Measurements from ENCODE around the gene TEX29. TPM values are rescaled to one million over a fixed set of nuclear protein-coding genes. Genes with fewer than 3 reads are reported as not detected.

The TEX29 gene
- polyA plus RNA-seq, 10 donors = 0.27 to 0.58 (median 0.34) TPM; not detected in 3

DNA sequence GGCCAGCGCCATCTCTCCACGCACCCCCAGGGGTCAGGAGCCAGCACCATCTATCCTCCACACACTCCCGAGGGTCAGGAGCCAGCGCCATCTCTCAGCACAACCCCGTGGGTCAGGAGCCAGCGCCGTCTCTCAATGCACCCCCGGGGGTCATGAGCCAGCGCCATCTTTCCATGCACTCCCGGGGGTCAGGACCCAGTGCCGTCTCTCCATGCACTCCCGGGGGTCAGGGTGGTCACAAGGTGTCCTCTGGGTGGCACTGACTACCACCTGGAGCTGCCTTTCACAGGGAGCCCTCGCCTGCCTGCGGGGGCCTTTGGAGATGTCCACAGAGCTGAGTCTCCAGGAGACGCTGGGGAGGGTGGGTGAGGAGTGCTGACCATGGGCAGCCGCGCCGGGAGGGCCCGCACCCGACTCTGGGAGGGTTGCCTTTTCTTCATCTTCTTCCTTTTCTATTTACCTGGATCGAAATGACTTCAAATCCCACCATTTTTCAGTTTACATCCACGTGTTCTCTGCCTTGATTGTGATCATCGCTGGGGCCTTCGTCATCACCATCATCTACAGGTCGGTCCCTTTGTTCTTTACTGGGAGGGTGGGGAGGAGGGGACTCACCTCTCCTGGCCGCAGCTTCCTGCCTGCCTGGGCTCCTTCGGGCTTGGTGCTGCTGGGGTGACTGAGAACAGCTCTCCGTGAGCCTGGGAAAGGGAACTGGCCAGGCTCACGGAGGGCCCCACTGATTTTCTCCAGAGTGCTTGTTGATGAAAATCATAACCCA is 19.1 kb downstream of the TEX29 start:
- DNase-seq = no peak

DNA sequence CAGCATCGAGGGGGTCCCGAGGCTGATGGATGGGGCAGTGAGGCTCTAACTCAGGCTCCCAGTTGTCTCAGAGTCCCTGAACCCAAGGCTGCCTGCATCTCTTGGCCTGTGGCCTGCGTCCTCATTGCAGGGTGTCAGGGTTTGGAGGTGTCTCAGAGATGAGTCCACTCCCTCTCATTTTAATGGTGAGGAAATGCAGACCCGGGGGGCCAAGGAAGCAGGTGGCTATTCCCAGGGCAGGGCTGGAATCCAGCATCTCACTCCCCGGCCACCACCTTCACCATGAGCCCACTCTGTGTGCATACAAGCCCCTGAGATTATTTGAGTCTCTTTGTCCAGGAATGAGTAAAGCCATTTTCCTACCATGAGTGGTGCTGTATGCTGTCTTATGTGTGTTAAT is 21.4 kb downstream of the TEX29 start:
- DNase-seq = no peak

DNA sequence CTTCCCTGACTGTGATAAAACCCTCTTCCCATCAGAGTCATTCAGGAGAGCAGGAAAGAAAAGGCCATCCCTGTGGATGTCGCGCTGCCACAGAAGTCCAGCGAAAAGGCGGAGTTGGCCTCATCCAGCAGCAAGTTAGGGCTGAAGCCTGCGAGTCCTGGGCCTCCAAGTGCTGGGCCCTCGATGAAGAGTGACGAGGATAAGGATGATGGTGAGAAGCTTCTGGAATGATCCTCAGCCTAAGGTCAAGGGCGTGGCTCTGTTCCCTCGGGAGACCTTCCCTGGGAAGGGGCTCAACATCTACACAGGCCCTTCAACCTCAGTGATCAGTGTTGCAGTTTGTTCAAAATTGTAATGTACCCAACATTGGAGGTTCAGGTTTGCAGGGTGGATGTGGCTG is 22.3 kb downstream of the TEX29 start:
- no peak for DNase-seq

DNA sequence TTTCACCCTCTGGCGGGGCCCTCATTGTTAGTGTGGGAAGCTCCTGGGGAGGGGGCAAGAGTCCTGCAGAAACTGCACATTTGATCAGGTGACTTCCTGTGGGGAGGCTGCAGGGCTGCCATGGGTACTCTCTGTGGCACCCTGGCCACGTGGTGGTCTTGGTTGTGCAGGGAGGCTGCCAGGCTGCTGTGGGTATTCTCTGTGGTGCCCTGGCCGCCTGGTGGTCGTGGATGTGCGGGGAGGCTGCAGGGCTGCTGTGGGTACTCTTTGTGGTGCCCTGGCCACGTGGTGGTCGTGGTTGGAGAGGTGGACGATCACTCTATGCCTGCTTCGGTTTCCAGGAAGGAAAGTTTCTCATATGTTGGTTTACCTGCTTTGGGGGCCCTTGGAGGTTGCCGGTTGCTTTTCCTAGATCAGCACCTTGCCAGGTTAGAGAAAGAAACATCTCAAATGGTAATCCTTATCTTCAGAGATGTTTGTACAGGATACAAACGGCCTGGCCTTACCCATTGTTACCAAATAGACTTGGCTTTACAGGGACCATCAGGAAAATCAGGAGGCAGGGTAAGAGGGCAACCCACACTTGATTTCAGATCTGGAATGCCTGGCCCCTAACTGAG is 22.9 kb downstream of the TEX29 start:
- DNase-seq = no peak

DNA sequence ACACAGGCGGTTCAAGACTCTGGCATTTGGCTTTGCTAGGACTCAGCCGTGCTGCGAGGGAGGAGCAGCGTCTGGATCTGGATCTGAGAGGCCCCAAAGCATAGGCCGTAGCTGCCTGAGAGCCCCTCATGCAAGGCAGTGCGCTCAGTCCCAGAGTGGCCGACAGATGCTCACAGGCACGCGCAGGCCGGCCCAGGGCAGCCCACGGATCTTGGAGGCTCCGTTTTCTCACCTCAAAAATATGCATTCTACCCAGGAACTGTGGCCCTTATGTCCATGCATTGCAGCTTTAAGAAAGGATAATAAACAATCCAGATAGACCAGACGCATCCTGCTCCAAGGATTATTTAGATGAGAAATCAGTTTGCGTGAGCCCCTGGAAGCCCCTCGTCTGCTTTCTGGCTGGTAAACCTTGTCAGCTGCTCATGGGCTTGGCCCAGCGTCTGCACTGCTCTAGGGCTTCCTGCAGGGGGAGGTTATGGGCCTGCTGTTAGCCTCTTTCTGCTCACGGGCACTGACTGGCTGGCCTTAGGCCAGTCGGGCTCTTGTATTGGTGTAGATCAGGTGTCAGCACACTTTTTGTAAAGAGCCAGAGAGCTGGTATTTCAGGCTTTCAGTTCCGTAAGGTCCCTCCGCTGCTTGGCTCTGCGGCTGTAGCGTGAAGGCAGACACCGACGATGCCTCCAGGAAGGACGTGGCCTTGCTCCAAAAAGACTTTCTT is 24.2 kb downstream of the TEX29 start:
- peak; percentile 22 to 50 (median 31) for DNase-seq

DNA sequence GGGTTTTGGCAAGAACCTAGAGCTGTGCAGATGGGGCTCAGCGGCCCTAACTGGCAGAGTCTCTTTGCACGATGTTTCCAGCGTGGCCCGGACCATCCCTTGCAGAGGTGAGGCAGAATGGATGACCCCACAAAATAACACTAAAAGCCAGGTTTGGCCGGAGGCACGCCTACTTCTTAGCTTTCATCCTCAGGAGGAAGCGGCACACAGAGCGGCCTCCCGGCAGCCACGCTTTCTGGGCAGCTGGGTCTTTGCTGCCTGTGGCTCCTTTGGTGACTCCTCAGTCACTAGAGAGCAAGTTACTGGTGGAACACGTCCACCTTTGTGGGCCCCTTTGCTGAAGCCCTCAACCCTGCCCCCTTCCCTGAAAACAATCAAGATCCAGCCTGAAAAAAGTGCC is 25.2 kb downstream of the TEX29 start:
- DNase-seq = no peak

DNA sequence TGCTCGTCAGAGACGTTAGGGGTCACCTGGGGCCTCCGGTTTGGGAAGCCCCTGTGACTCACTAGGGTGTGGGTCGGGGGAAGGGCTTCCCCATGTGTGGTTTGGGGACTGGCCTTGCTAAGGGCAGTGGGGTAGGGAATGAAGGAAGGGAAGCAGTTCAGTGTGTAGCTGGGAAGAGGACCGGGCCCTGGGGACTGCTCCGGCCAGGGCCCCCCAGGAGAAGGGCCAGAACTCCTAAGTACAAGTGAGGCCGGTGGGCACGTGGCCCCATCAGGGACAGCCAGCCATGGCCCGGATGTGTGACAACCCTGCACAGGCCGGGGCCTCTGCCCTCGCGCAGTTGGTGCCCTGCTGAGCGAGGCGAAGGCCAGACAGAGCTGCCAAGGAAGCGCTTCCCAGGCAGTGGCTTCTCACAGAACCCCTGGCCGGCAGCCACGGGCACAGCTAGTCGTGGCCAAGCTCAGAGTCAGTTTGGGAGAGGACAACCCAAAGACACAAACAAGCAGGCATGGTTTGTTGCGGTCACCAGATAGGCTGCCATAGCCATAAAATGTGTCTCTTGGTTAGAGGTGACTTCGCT is 25.7 kb downstream of the TEX29 start:
- no peak for DNase-seq

DNA sequence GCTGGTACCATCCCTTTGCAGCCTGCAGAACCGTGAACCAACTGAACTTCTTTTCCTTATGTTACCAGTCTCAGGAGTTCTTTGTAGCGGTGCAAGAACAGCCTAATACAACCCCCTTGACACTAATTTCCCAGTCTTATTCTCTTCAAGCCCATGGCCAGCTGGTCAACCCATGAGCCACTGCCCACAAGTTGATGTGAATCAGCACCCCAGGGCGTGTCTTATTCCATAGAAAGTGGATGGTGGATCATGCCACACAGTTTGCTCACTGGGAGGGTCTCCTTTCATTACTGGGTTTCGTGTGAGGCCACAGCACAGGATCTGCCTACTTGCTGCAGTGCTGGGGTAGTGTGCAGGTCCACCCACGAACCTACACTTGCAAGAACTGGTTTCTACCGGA is 27.0 kb downstream of the TEX29 start:
- DNase-seq = no peak

DNA sequence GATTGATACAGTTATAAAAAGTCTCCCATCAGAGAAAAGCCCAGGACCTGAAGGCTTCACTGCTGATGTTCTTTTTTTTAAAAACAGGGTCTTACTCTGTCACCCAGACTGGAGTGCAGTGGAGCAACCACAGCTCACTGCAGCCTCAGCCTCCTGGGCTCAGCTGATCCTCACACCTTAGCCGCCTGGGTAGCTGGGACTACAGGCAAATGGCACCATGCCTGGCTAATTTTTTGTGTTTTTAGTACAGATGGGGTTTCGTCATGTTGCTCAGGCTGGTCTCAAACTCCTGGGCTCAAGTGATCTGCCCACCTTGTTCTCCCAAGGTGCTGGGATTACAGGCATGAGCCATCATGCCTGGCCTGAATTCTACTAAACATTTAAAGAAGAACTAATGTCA is 33.1 kb downstream of the TEX29 start:
- no peak for DNase-seq

DNA sequence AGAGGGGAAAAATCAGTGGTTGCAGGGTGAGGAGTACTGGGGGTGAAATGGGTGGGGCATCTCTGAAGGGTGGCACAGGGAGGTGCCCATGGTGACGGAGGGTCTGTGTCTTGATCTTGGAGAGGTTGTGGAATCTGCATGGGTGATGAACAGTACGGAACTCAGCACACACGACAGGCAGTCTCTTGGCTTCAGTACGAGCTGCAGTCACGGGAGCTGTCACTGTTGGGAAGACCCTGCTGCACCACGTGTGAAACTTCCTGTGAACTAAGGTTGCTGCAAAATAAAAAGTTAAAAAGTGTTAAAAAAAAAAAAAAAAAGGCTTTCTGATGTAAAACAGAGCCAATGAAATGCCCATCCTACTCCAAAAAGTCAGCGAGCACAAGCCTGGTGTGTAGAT is 34.3 kb downstream of the TEX29 start:
- no peak for DNase-seq

DNA sequence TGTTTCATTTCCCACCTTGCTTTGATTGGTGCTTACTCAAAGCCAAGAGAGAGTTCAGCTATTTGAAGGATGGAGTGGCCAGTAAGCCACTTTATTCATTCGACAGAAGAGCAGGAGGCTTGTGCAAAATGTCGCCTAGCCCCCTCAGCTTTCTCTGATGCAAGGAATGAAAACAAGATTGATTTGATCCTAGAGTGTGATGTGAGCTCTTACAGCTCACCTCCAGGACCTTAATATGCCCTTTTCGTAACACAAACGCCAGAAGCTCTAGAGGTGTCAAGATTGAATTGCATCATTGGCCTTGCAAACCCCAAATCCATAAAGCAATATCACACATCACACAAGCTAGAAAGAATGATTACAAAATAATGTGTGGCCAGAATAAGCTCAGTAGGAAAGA is 36.4 kb downstream of the TEX29 start:
- no peak for DNase-seq

DNA sequence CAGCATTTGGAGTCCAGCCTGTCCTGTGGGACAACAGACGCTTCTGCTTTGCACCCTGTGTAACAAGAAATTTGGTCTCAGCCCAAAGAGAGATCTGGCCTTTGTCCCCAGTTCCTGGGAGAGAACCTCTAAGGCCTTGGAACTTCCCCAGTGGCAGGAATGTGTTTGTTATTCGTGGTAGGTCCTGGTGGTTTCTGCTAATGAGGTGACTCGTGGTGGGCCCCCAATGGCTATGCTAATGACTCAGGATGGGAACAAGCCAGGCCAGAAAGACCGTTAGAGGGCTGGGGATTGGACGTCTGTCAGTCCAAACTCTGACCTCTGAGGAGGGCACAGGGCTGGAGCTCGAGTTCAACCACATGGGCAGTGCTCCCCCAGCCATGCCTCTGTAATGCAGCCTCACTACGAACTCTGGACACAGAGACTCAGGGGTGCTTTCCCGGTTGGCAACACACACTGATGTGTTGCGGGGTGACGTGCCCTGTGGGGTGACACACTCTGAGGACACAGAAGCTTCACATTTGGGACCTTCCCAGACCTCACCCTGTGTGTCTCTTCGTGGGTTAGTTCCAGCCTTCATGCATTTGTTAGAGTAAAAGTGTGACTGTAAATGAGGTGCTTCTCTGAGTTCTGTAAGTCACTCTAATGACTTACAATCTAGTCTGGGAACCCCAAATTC is 38.9 kb downstream of the TEX29 start:
- no peak for DNase-seq

DNA sequence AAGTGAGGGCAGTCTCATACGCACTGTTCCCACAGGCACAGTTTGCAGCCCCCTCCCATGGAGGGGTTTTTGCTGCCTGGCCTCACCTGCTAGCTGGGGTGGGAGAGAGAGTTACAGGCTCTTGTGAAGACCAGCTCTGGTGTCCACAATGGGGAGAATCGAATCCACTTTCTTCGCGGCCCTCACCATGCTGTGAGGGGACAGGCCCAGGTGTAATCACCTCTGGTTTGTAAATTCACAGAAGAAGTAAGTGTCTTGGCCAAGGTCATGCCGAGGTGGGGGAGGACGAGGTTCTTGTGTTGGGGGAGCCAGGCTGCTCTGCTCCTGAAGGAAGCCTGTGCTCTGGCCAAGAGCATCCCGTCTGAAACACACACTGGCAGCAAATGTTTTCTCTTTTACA is 39.5 kb downstream of the TEX29 start:
- no peak for DNase-seq

DNA sequence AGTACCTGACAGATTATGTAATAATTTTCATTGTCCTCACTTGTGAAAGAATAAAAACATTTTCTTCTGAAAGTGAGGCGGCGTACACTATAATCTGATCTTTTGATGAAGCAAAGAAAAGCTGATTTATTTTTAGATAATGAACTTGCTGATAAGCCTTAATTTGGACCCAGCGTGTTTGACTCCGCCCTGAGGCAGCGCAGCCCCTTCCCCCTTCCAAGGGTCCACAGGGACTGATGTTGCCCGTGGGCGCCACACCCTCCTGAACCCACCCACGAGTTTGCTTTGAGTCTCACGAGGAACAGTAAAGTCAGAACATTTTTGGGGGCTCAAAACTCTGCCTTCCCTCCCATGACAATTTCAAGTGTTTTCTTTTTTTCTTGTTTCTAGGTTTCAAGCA is 40.0 kb downstream of the TEX29 start:
- DNase-seq = no peak

DNA sequence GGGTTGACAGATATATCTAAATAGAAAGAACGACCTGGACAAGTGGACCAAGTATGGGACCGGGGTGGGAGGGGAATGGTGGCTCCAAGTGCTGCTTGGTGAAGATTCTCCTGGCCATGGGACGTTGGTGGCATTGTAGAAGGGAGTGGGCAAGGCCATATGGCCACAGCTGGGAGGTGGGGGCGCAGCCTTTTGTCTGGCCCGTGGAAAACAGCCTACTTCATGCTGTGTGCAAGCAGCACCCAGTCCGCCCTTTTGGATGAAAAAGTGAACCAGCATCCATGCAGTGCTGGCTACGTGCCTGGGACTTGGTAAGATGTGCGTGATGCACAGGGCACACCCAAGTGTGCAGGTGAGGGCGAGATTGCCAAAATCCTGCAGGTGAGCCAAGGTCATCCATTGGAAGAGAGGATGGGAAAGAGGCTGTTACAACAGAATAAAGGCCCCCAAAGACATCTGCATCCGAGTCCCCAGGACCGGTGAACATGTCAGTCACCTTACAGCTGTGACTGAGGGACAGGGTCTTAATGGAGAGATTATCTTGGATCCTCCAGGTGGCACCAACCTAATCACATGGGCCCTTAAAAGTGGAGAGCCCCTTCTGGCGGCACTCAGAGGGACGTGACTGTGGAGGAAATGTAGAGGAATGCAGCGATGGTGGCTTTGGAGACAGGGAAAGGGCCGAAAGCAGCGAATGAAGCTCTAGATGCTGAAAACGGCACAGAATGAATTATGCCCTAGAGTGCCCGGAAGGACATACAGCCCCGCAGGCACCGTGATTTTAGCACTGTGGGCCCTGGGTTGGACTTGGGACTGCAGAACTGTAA is 40.8 kb downstream of the TEX29 start:
- no peak for DNase-seq

DNA sequence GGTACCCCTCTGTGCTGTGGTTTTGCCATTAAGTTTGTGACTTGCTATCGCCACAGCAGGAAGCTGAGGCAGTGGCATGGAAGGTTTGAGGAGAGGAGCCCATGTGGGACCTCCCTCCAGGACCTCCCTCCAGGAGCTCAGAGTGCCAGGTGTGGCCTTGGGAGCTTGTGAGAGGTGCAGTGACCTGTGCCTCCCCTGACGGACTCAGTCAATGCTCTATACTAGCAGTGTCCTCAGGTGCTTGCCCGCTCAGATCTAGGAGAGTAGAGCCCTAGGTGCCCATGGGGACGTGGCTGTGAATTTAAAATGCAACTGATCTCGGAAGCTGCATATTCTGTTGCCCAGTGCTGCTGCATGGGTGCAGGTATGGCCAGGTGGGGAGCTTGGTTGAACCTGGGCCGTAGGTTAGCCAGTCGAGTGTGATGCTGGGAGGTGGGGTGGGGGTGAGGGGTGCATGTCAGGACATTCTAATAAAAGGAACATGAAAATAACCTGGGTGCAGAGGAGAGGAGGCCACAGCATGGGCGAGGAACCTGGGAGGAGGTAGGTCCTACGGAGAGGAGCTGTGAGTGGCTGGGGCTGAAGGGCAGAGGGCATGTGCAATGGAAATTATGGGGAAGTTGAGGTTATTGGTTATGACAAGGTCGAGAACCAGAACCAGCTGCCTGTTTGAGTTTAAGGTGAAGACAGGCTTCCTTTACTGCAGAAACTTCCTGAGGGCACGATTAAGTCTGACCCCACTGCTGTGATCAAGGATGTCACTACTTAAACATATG is 41.6 kb downstream of the TEX29 start:
- DNase-seq = no peak

DNA sequence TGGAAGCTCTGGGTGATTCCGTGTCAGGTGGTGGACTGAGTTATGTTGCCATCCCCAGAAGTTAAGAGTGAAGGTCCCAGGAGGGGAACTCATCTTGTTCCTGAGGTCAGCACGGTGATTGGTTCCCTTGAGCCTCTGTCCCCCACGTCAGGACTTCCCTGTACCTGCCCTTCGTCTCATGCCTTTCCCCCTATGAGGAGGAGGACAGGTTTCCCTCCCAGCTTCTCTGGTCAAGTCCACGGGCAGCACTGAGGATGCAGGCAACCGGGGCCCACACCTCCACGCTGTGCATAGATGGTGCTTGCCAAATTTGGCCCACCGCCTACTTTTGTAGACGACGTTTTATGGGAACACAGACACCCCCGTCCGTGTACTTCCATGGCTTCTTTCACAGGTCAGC is 42.7 kb downstream of the TEX29 start:
- DNase-seq = no peak

DNA sequence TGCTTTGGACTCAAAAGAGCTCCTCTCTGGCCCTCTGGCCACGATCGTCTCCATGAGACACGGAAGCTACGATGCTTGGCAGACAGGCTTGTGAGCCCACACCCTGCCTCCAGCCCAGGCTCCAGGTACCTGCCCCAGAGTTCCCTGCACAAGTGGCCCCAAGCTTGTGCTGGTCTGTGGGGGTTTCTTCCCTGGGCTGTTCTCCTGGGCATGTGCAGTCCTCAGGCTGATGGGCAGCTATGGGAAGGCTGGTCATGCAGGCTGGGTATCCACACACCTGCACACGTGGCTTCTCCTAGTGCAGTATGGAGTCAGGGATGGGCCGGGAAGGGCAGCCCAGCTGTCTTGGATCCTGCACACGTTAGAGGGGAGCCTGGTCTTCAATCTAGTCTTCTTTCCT is 43.1 kb downstream of the TEX29 start:
- no peak for DNase-seq

DNA sequence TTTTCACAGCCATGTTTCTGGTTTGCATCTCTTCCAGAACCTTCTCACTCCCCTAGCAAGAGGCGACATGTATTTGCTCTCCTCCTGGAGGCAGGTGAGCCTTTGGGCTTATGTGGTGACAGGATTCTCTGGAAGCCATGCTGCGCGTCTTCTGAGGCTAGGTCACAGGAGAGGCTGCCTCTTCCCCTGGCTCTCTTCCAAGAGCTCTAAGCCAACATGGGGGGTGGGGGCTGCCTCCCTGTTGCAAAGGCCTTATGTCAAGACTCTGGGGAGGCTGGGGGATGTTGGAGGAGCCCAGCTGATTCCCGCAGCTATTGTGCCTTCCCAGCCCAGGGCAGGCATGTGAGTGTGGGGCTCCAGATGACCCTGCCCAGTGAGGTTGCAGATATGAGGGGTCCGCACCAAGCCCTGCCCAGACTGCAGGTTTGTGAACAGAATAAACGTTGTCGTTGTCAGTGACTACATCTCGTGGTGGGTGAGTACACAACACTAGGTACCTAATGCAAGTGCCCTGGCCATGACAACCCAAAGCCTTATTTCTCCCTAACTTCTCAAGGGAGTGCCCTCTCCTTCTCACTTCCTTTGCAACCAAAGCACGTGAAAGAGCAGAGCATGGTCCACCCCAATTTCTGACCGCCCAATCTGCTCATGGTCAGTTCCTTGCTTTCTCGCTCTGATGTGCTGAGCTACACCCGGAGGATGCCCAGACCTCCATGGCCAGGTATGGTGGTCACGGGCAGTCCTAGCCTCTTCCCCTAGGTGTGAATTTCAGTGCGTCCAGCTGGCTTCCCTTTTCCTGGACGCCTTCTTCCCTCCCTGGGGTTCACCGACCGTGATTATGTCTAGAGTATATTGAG is 44.9 kb downstream of the TEX29 start:
- no peak for DNase-seq

All from muscle of back (tissue), 11 donors.